Calu3 (cell line): ENCODE measurements around the gene CEP128. TPM values are rescaled to one million over a fixed set of nuclear protein-coding genes. Genes with fewer than 3 reads are reported as not detected.

Experiments used
- BruUV-seq: library from RNA; stranded (reverse); fragments of 400-500 nt; replicated peaks from 2 replicates; lab custom pipeline; 2021; lab: Mats Ljungman, UMichigan
- CTCF ChIA-PET: fragments of 300-600 bp; sonication (Branson Sonifier 250); formaldehyde crosslinking; loops from one replicate; lab custom pipeline; 2022; ENCODE audit warnings: antibody characterized with exemption; lab: Charles Lee
- DNase-seq: peaks from one replicate; pipeline ENCODE4 v3.0.0; 2022
- H3K27ac Mint-ChIP-seq: one replicate; pipeline ENCODE4 v1.8.0; 2022; ENCODE audit warnings: mixed read lengths; ENCODE audit not compliant: unreplicated experiment
- H3K27me3 Mint-ChIP-seq: one replicate; pipeline ENCODE4 v1.8.0; 2022; ENCODE audit warnings: mixed read lengths; ENCODE audit not compliant: unreplicated experiment
- H3K36me3 Mint-ChIP-seq: one replicate; pipeline ENCODE4 v1.8.0; 2022; ENCODE audit warnings: mild to moderate bottlenecking, moderate library complexity, mixed read lengths; ENCODE audit not compliant: insufficient read depth, unreplicated experiment
- H3K4me1 Mint-ChIP-seq: one replicate; pipeline ENCODE4 v1.8.0; 2022; ENCODE audit warnings: mild to moderate bottlenecking, low read depth, mixed read lengths; ENCODE audit not compliant: unreplicated experiment
- H3K4me3 Mint-ChIP-seq: one replicate; pipeline ENCODE4 v1.8.0; 2022; ENCODE audit warnings: mild to moderate bottlenecking, low read depth, moderate library complexity, mixed read lengths; ENCODE audit not compliant: unreplicated experiment
- H3K9me3 Mint-ChIP-seq: one replicate; pipeline ENCODE4 v1.8.0; 2022; ENCODE audit warnings: low read depth, mixed read lengths; ENCODE audit not compliant: unreplicated experiment
- intact Hi-C: fragments of 100-400 bp; cut with micrococcal nuclease; formaldehyde crosslinking; loops from one replicate; pipeline ENCODE4 v1.10.0; 2022; ENCODE audit not compliant: unreplicated experiment
- total RNA-seq: library from RNA; stranded (reverse); gene quantifications from 2 replicates; pipeline ENCODE4 v1.2.3, GENCODE V29; 2022
- TF ChIP-seq, protein P1 (sequence below): fragments of 200-600 bp; IDR thresholded peaks from one replicate; pipeline ENCODE4 v1.8.0; 2022; ENCODE audit warnings: antibody characterized with exemption; ENCODE audit not compliant: unreplicated experiment

CEP128 gene
- total RNA-seq, 1 experiment from 2014 or later = 22.9 TPM

DNA sequence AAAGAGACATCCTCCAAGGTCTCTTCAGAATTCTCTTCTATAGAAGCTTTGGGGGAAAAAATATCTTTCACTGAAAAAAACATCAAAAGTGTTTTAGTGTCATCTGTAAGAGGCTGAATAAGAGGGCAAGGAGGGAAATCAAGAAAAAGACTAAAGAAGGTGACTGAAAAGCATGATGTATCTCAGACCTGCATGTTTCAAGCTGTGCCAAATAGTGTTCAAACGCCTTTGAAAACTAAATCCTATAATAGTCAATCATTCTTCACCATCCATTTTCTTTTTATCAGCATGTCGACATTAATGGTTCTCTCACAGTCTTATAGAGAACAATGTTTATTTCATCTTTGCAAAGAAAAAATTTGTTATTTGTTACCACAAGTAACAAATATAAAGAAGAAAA lies 94.5 kb downstream of the CEP128 start:
- no peaks in the 10 kb centered on the region for H3K4me1 Mint-ChIP-seq
- TF ChIP-seq, protein P1, sequence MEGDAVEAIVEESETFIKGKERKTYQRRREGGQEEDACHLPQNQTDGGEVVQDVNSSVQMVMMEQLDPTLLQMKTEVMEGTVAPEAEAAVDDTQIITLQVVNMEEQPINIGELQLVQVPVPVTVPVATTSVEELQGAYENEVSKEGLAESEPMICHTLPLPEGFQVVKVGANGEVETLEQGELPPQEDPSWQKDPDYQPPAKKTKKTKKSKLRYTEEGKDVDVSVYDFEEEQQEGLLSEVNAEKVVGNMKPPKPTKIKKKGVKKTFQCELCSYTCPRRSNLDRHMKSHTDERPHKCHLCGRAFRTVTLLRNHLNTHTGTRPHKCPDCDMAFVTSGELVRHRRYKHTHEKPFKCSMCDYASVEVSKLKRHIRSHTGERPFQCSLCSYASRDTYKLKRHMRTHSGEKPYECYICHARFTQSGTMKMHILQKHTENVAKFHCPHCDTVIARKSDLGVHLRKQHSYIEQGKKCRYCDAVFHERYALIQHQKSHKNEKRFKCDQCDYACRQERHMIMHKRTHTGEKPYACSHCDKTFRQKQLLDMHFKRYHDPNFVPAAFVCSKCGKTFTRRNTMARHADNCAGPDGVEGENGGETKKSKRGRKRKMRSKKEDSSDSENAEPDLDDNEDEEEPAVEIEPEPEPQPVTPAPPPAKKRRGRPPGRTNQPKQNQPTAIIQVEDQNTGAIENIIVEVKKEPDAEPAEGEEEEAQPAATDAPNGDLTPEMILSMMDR = no peak
- no peaks in the 10 kb centered on the region for H3K9me3 Mint-ChIP-seq
- intact Hi-C loops = loop anchor here (10.0 kb wide), 1 partner anchor 492 kb away; no protein-coding TSS in a partner anchor
- DNase-seq = no peak
- H3K36me3 Mint-ChIP-seq = no peaks in the 10 kb centered on the region
- BruUV-seq = no TSS peak
- CTCF ChIA-PET = interaction anchor here (0.9 kb wide), 1 partner anchor 634 kb away, joined by 3 read pairs; no protein-coding TSS in a partner anchor
- H3K27ac Mint-ChIP-seq = no peak overlapping the region
- H3K4me3 Mint-ChIP-seq = no peak overlapping the region
- no peaks in the 10 kb centered on the region for H3K27me3 Mint-ChIP-seq

DNA sequence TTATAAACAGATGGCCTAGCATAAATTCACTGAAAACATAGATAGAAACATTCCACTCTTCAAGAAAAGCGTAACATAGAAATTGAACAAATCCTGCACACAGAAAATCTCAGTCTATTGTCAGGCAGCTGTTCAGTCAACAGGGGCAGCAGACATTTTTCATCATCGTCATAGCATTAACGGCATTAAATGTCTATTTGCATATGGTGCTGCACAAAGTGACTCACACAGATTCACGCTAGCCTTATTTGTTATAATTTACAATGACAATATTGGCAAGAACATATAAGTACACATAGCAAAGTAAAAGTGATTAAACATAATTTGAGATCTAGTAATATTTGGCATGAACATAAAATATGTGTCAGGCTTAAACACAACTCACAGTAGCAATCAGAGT lies 95.7 kb downstream of the CEP128 start:
- no TSS peak for BruUV-seq
- Mint-ChIP-seq H3K9me3 (no peaks in the 10 kb centered on the region), H3K36me3 (no peaks in the 10 kb centered on the region), H3K27me3 (no peaks in the 10 kb centered on the region), H3K4me3 (no peak overlapping the region), H3K27ac (no peak overlapping the region), H3K4me1 (no peaks in the 10 kb centered on the region)
- CTCF ChIA-PET = no interaction called here
- no peak for DNase-seq
- intact Hi-C loops = loop anchor here (10.0 kb wide), 1 partner anchor 491 kb away; no protein-coding TSS in a partner anchor
- TF ChIP-seq, protein P1 = no peak

DNA sequence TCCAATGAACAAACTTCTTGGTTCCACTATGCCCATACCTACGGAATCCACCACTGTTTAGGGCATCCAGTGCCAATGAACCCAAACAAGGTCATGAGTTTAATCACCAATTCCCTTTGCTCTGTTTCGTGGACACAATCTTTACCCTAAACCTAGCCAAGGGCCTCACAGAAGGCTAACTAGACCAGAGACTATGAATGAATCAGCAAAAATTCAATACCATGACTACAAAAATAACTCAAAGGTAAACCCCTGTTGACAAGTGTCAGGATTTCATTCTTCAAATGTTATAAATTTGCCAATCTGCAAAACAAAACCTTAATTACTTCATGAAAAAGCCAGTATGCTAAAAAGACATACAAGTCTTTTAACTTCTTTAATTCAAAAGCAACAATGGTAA lies 96.7 kb downstream of the CEP128 start:
- Mint-ChIP-seq H3K27ac (no peak overlapping the region), H3K4me3 (no peak overlapping the region), H3K27me3 (no peaks in the 10 kb centered on the region), H3K4me1 (no peaks in the 10 kb centered on the region), H3K9me3 (no peaks in the 10 kb centered on the region), H3K36me3 (no peaks in the 10 kb centered on the region)
- BruUV-seq = no TSS peak
- CTCF ChIA-PET = no interaction called here
- TF ChIP-seq, protein P1 = no peak
- no peak for DNase-seq
- intact Hi-C loops = loop anchor here (10.0 kb wide), 1 partner anchor 490 kb away; no protein-coding TSS in a partner anchor

DNA sequence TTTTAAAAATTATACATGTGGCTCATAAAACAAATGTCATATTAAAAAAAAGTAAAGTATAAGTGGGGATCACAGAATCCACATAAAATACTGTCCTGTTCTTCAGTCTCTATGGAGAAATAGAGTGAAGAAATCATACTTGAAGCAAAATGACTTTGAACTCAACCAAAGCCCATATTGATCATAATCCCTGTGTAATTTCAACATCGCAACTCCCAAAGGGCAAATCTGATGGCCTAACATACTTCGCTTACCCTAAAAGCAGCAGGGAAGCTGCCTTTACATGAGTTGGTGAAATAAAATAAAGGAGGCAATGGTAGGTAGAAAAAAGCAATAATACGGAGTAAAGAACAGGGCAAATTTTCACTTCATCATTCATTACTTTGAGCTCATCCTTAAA lies 101.8 kb downstream of the CEP128 start:
- TF ChIP-seq, protein P1 = no peak
- no TSS peak for BruUV-seq
- CTCF ChIA-PET = no interaction called here
- Mint-ChIP-seq H3K27ac (no peak overlapping the region), H3K9me3 (no peaks in the 10 kb centered on the region), H3K4me1 (no peaks in the 10 kb centered on the region), H3K27me3 (no peaks in the 10 kb centered on the region), H3K4me3 (no peak overlapping the region), H3K36me3 (no peaks in the 10 kb centered on the region)
- no peak for DNase-seq
- intact Hi-C loops = loop anchor here (10.0 kb wide), 1 partner anchor 485 kb away; no protein-coding TSS in a partner anchor
